GM12892 (cell line): Measurements from ENCODE around the gene PRSS53.

Experiments
- POLR2A ChIP-seq: IDR thresholded peaks from 2 replicates; pipeline ENCODE4 v1.6.1; 2011; ENCODE audit warnings: low read depth, low read length, control low read depth
- POLR2AphosphoS5 ChIP-seq: IDR thresholded peaks from 2 replicates; pipeline ENCODE4 v1.6.1; 2011; ENCODE audit warnings: low read depth, low read length, control low read depth

GRCh38 chr16:31055613-31056012 lies 33.1 kb downstream of the PRSS53 start:
- TF ChIP-seq POLR2A (no peak), POLR2AphosphoS5 (no peak)
